KBM-7 (cell line): Measurements from ENCODE around the gene SIX1.
A peak's percentile ranks its signal among the peaks of the same experiment; 100 is the strongest.

ENCODE experiments used
- DNase-seq: peaks from one replicate; pipeline ENCODE4 v3.0.0-alpha.2; 2015
- in situ Hi-C: fragments of 300-500 bp; cut with MboI; formaldehyde crosslinking; loops from 2 replicates; pipeline ENCODE4 v1.14.3; 2020; ENCODE audit warnings: low sequenced_read_pairs, low pct_unique_long_range_greater_than_20kb, mixed read lengths

The SIX1 gene

GRCh38 chr14:60622917-60623257 is 26.4 kb downstream of the SIX1 start:
- peak; percentile 14 for DNase-seq
- in situ Hi-C loops, result no loop called here

DNA sequence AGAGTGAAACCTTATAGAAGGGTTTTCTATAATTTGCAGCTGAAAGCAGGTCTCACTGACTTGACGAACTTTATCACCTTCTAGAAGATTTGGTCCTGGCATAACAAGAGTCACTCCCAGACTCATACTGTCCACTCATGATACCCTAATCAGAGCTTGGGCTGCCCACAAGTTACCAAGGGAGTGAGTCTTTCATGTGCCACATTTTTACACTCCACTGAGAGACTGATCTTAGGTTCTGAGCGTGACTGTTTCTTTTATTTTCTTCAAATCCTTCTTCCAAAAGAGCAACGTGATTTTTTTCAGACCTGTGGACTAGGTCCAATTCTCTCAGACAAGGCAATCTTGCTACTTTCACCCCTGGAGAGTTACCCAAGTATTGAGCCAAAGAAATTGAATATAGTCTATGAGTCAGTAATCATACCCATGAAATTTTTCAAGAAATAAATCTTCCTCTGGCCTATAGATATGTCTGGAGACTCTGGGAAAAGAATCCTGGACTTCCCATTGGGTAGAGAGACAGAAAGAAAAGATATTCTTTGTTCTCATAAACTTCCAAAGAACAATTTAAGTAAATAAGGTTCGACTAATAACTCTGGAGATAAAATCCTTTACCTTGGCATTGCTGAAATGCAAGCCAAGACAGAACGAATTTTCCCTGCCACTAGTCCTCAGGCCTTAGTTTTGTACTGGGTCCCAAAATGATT is 26.9 kb downstream of the SIX1 start:
- in situ Hi-C loops, result no loop called here
- no peak for DNase-seq

DNA sequence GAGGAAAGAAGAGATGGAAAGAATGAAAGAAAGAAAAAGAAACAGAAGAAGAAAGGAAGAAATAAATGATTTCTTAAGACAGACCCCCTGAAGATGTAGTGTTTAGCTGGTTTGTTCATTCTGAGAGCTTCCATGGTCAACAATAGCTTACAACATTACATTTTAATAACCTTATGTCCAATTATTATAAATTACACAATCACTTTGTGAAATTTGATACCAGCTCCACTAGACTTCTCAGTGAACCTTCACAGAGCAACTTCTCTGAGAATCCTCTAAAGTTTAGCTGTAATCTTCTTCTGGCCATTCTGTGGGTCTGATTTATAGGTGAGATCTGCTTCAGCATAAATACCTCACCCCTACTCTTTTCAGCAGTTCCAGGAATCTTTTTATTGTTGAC is 27.9 kb downstream of the SIX1 start:
- DNase-seq, result no peak
- in situ Hi-C loops, result no loop called here

- in situ Hi-C loops, result no loop called here
- no peak for DNase-seq
These were observed 31.0 kb downstream of the SIX1 start for GRCh38 chr14:60618241-60618640.

DNA sequence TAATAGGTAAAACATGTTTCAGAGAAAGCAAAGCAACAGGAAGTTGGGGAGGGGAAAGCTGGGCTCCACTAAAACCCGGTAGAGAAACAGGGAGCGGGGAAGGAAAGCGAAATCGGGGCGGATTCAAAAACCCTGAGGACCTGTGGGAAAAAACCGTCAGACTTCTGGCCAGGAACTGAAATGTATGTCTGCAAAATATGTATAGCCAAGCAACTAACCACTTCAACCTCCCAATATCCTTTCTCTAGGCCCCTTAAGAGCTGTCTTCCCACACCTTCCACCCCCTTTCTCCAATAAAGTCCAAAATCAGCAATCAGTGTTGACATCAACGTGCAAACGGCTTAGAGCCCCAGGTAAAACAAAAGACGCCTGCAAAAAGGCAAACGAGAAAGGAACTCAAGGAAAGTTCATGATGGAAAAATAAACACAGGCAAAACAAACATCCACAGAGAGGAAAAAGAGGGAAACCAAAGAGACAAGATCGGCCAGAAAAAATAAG is 32.8 kb downstream of the SIX1 start:
- DNase-seq, result no peak
- in situ Hi-C loops, result no loop called here

- DNase-seq, result no peak
- in situ Hi-C loops, result no loop called here
These were observed 47.0 kb downstream of the SIX1 start for GRCh38 chr14:60602291-60602690.

DNA sequence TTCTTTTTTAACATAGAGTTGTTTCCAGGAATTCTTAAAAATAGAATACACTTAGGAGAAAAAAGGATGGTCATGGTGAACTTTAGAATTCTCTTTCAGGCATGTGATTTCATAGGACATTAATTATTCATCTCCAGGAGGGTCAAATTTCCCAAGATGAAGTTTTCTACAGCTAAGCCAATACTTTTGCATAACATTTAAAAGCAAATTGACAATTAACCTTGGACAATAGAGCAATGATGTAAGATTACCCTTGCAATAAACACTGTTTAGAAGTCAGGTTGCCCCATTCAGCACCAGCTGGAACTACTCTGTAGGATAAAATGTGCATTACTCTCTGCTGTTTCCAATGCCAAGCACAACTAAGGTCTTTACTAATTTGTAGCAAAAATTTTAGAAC is 49.5 kb downstream of the SIX1 start:
- in situ Hi-C loops, result no loop called here
- no peak for DNase-seq

DNA sequence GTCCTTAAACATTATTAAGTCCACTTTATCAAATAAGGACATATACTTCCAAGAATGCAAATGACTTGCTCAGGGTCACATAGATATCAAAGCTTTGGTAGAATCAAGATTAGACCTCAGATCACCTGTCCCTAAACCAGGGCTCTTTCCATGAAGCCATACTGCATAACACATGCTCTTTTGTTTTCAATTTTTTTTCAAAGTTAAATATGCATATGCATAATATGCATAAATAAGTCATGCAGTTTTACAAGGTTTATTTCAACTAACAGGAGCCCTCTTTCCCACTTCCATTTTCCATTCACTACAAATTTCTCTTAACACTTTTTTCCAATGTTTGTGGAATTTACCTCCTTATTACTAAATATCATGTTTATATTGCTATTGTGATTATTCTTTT is 53.1 kb downstream of the SIX1 start:
- no peak for DNase-seq
- in situ Hi-C loops, result no loop called here

DNA sequence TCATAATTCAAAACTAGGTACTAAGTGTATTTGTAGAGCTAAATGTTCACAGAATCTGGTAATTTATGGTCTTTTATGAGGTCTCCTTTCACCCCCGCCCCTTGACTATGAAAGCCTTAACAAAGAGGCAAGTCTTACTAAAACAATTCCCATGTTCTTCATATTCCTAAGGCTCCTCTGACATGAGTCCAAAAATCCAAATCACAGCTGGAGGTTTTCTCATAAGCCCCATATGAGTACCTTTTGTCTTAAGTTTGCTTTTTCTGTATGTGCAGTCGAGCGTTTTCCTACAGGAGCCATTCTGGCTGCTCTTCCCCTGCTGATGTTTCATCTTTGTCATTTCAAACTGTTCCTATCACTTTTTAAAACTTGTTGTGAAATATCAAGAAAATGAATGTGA is 55.2 kb downstream of the SIX1 start:
- no peak for DNase-seq
- in situ Hi-C loops, result no loop called here
